DMS153 treated with DMSO at 0.1 percent for 48 hours (cell line): ENCODE data around the gene NR1D1.

Source experiments
- DNase-seq: peaks from one replicate; lab custom pipeline; 2025; ENCODE audit not compliant: unreplicated experiment; lab: John Stamatoyannopoulos, UW

NR1D1 gene

DNA sequence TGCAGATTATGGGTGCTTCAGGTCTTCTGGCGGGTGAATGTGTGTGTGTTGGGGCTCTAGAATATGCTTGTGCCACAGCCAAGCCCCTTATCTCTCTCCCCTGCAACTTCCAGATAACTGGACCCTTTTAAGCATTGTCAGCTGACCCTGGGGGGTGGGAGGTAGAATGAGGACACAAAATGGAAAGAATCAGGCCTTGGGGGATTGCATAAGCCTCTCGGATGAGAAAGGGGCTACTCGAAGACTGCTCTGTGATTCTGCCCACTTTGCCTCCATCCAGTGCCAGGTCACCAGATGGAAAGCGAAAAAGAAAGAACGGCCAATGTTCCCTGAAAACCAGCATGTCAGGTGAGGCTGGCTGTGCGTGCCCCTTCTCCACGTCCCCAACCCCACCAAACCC is 23.8 kb downstream of the NR1D1 start:
- DNase-seq, result no peak

DNA sequence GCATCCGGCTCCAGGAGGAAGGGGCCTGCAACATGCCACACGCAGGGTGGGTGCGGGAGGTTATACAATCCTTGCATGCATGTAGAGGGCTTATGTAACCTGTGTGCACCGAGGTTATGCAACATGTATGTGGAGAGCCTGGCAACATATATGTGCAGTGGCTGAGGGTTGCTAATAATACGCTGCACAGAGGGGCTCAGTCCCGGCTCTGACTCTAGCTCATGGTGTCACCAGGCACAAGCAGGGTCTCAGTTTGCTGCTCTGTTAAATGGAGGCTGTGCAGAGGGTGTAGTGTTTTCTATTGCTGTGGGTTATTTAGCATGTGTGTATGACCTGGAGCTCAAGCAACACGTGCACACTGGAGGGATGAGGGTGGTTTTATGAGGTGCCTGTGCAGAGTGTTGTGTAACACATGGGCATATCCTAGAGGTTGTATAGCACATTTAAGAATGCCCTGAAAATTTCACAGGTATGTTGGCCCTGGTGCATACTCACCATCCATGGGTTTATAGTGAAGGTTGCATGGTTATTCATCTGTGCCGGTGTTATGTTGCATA is 24.4 kb downstream of the NR1D1 start:
- DNase-seq, result no peak

- peak; percentile 83 for DNase-seq
Measured at GRCh38 chr17:40075201-40075941, 25.0 kb downstream of the NR1D1 start.

DNA sequence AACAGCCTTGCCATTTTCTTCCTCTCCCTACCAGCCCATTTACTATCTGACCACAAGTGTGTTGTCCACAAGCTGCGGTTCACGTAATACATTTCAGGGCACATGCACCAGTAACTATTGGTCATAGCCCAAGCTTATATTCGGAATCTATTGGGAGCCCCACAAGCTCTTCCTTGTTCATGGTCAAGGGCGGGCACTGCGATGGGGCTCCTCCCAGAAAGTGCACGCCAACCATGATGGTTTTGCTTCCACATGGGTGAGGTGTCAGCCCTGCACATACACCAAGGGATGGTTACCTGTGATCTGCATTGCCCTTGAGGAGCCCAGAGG is 25.6 kb downstream of the NR1D1 start:
- DNase-seq, result no peak

DNA sequence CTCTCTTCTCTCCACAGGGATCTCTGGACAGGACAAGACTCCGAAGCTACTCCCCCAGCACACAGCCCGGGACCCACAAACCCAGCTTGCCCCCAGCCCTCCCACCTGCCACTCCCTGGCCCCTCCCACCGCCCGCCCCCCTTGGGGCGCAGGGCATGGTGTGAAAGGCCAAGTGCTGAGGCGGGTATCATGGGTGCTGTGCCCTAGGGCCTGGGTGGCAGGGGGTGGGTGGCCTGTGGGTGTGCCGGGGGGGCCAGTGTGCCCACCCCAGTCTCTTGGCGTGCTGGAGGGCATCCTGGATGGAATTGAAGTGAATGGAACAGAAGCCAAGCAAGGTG is 26.2 kb downstream of the NR1D1 start:
- no peak for DNase-seq

DNA sequence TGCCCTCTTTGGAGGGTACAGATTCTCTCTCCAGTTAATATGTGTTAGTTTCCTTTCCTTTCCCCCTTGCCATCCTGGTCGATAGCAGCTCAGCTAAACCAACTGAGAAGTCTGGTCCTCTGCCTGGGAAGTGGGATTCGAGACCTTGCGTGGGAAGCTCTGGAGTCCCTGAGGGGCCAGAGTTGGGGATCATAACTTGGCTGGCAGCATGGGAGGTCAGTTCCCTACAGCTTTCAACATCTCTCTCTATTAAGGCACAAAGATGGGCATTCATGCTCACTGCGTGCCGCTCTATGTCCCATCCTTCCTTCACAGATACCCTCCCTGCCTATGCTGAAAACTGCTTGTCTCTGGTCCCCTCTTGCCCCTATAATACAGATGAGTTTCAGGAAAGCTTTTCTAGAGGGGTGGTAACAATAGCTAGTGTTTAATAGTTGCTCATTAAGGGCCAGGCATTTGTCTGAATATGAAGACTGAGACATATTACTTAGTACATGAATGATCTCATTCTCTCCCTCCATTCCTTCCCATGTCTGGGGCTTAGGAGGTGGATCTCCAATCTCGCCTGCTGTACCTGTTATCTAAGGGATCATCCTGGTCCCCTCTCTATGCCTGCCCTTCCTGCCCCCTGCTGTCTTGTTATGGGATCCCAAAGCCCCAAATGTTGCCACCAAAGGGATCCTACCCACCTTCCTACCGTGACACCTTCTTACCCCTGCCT is 26.8 kb downstream of the NR1D1 start:
- DNase-seq, result no peak

DNA sequence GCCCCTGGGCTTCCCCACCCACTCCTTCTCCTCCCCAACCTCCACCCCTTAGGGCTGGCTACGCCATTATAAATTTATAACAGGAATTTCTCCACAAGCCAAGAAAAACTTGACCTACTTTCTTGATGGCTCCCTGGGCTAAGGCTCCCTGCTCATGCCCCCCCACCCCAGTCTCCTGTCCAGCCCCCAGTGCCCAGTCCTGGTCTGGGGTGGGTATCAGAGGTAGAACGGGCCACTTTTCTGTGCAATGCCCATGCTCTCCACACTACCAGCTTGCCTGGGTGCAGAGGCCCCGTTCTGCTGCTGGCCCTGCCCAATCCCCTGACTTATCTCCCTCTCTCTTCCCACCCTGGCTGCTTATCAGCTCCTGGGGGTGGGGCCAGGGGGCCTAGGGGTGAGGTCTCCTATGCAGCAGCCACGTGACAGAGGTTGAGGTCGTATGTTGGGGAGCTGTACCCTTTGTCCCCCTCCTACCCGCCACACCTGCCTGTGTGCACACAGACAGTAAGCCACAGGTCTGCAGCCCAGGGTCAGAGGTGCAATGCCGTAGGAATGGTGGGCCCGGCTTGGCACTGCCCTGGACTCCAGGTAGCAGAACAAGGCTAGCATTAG is 27.5 kb downstream of the NR1D1 start:
- DNase-seq, result no peak

DNA sequence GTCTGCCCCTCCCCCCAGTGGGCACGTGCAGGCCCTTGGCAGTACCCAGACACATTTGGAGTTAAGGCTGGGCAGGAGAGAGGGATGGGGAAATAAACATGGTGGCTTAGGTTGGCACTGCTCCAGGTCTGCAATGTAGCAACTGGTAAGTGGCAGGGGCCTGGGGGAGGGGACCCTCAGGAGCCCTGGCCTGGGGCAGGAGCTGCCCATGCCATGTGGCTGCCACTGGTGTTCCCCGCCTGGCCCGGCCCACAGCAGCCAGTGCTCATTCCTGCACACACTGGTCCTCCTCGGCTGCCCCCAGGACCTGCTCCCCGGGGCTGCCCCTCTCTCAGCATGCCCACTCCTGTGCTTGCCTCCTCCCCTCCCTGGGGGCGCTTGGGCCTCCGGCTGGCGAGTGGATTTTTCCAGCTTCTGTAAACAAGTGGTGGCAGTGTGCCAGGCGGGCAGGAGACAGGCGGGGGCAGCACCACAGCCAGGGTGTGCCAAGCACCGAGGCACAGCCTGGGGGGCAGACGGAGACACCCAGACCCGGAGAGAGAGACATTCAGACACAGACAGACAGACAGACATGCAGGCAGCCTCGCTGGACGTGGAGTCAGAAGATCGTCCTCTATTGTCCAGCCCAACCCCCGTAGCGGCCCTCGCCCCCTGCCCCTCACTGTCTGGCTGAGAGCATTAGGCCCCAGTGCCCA is 28.2 kb downstream of the NR1D1 start:
- peak; percentile 94 for DNase-seq

DNA sequence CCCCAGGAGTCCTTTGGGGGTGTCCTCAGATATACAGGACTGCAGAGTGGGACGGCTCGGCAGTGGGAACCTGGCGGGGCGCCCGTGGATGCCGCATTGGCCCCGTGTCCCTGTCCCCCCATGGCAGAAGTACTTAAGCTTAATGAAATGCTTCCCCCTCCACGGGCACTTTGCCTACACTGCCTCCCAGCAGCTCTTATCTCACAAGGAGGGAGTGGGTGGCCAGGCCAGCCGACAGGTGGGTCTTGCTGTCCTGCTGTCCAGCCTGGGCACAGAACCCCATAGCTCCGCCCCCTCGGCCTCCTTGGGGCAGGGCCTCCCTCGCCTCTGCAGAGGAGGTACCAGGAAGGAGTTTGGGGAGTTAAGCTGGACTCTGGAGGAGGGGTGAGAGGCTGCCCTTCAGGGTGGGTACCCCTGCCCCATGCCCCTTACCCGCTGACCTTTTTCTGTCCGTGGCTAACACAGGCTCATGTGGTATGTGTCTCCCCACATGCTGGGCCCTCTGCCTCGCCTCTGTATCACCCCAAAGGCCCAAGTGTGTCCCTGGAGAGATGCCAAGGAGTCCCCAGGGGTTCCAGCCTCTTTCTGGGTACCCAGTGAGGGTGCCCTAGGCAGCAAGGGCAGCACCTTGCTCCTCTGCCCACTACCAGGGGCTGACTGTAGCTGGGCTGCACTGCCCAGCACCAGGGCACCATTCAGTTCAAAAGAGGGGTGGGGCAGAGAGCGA is 28.9 kb downstream of the NR1D1 start:
- peak; percentile 21 for DNase-seq

DNA sequence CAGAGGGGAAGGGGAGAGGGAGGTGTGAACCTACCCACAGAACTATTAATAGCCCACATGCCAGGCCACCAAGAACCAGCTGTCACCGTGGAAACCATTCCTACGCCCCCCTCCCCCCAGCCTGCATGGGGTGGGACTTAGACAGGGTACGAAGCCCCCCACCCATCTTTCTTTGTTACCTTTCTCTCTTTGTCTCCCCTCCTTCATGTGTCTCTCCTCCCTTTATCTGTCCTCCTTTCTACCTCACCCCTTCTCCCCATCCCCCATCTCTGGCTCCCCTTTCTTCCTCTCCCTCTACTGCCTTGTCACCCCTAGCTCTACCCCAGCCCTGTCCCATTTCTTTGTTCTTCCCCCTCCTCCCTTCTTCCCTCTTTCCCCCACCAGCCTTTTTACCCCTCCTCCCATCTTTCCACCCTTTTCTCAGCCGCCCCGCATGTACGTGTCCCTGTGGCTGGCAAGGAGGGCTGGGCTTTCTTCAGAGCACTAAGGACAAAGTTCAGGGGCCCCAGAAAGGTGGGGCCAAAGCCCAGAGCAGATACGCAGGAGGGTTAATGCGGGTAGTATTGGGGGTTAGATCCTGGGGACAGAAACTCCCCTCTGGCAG is 29.6 kb downstream of the NR1D1 start:
- DNase-seq, result no peak

DNA sequence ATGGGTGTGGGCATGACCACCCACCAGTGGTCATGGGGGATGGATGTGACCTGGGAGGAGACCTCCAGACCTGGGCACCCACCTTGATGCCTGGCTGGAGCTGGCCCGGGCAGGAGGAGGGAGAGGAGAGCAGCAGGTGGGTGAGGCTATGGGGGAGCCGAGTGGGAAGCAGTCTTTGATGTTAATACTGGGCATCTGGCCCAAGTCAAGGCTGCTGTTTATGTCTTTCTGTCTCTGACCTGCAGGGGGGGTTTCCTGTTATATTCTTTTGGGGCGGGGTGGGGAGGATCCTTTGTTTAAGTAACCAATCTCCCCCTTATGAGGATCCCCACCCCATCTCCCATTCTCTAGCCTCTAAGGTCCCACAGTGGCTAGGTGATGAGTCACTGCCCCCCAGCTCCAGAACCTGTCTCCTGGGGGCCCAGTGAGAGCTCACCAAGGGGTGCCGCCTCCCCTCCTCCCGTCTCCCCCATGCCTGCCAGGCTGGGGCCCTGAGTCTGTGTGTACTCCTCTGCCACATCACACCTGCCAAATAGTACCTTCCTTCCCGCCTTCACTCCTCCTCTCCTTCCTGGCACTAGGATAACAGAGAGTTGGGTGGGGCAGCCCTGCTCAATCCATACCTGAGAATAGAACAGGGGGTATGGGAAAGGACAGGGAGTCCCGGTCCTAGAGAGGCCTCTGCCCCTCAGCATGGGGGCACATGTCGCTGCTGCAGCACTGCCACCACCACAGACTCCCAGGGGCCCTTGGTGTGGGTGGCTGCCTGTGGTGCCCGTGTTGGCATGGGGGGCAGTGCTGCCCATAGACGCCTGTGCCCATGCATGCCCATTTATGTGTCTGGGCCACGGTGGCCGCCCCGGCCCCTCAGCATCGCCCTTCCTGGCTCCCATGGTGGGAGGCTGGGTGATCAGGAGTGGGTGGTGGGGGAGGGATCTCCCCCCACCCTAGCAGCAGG is 30.4 kb downstream of the NR1D1 start:
- DNase-seq, result peak; percentile 73

DNA sequence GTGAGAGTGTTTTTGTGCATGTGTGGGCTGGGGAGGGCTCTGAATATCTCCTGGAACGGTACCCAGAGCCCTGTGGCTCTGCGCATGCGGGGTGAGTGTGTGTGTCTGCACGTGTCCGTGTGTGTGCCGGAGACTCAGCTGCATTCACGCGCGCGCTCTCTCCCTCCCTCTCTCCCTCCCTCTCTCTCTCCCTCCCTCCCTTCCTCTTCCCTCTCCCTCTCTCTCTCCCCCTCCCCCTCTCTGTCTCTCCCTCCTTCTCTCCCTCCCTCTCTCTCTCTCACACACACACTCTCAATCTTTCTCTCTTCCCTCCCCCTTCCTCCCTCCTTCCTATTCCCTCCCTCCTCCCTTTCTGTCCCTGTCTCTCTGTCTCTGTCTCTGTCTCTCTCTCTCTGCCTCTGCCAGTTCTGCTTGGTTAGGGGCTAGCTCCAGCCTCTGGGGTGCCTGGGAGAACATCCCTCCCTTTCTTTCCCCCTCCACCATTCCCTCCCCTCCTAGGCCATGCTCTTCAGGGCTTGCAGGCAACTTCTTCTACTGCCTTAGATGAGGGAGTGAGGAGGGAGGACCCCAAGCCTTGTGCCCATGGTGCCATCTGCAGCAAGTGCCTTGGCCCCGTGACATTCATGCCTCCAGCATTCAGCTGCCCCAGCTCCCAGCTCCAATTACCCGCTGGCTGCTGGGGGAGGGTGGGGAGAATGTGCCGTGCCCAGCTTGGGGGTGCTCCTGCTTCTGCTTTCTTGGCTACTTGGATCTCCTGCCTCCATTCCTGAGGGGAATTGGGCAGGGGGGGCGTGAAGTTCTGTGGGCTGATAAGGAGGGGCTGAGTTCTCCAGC is 31.3 kb downstream of the NR1D1 start:
- peak; percentile 62 for DNase-seq

GRCh38 chr17:40068584-40068916 is 31.8 kb downstream of the NR1D1 start:
- no peak for DNase-seq

GRCh38 chr17:40068129-40068581 is 32.2 kb downstream of the NR1D1 start:
- DNase-seq, result no peak

- DNase-seq, result no peak
Measured at GRCh38 chr17:40067710-40068109, 32.7 kb downstream of the NR1D1 start.

- no peak for DNase-seq
Measured at GRCh38 chr17:40065769-40066510, 34.4 kb downstream of the NR1D1 start.

GRCh38 chr17:40064971-40065768 is 35.2 kb downstream of the NR1D1 start:
- no peak for DNase-seq
